H9 (cell line): Measurements from ENCODE around the gene YEATS2. TPM values are rescaled to one million over a fixed set of nuclear protein-coding genes. Genes with fewer than 3 reads are reported as not detected.

Source experiments
- DNase-seq: peaks from one replicate; pipeline ENCODE4 v3.0.0-alpha.2; 2017
- H2AFZ ChIP-seq: one replicate; pipeline ENCODE4 v1.6.1; 2013; ENCODE audit warnings: mild to moderate bottlenecking, low read length, control low read depth, moderate library complexity
- H2AK5ac ChIP-seq: 2 replicates; pipeline ENCODE4 v1.6.1; 2013; ENCODE audit warnings: low read length, control low read depth, mixed read lengths; ENCODE audit not compliant: insufficient read length
- H2BK120ac ChIP-seq: one replicate; pipeline ENCODE4 v1.6.1; 2013; ENCODE audit warnings: low read depth, mild to moderate bottlenecking, low read length, control low read depth, inconsistent platforms; ENCODE audit not compliant: poor library complexity, severe bottlenecking
- H2BK12ac ChIP-seq: 2 replicates; pipeline ENCODE4 v1.6.1; 2013; ENCODE audit warnings: low read length, control low read depth, mixed read lengths, low read depth; ENCODE audit not compliant: insufficient read length
- H2BK15ac ChIP-seq: 2 replicates; pipeline ENCODE4 v1.6.1; 2013; ENCODE audit warnings: low read depth, low read length, control low read depth
- H2BK20ac ChIP-seq: one replicate; pipeline ENCODE4 v1.6.1; 2013; ENCODE audit warnings: low read depth, mild to moderate bottlenecking, low read length, control low read depth, inconsistent platforms; ENCODE audit not compliant: poor library complexity, severe bottlenecking
- H2BK5ac ChIP-seq: 2 replicates; pipeline ENCODE4 v1.6.1; 2013; ENCODE audit warnings: low read length, control low read depth, mixed read lengths; ENCODE audit not compliant: insufficient read length
- H3K14ac ChIP-seq: 2 replicates; pipeline ENCODE4 v1.6.1; 2013; ENCODE audit warnings: low read length, control low read depth; ENCODE audit not compliant: insufficient read depth
- H3K18ac ChIP-seq: 2 replicates; pipeline ENCODE4 v1.6.1; 2013; ENCODE audit warnings: low read depth, mild to moderate bottlenecking, mixed read lengths, low read length, control low read depth; ENCODE audit not compliant: insufficient read length
- H3K23ac ChIP-seq: 2 replicates; pipeline ENCODE4 v1.6.1; 2013; ENCODE audit warnings: low read length, control low read depth, mixed read lengths, low read depth; ENCODE audit not compliant: insufficient read length
- H3K23me2 ChIP-seq: 2 replicates; pipeline ENCODE4 v1.6.1; 2013; ENCODE audit warnings: low read depth, mild to moderate bottlenecking, mixed read lengths, low read length, control low read depth; ENCODE audit not compliant: insufficient read length, poor library complexity, severe bottlenecking
- H3K27ac ChIP-seq: 2 replicates; pipeline ENCODE4 v1.5.1; 2013; ENCODE audit warnings: low read length, control low read depth, mixed read lengths, low read depth; ENCODE audit not compliant: insufficient read length
- H3K27me3 ChIP-seq: 2 replicates; pipeline ENCODE4 v1.6.1; 2013; ENCODE audit warnings: low read length, control low read depth, inconsistent platforms; ENCODE audit not compliant: insufficient read depth
- H3K4ac ChIP-seq: 2 replicates; pipeline ENCODE4 v1.6.1; 2013; ENCODE audit warnings: low read depth, mild to moderate bottlenecking, control low read depth, inconsistent platforms, low read length, moderate library complexity
- H3K4me1 ChIP-seq: 2 replicates; pipeline ENCODE4 v1.6.1; 2013; ENCODE audit warnings: low read length, control low read depth, inconsistent platforms; ENCODE audit not compliant: insufficient read depth
- H3K4me2 ChIP-seq: 2 replicates; pipeline ENCODE4 v1.6.1; 2013; ENCODE audit warnings: low read length, control low read depth, mixed read lengths; ENCODE audit not compliant: insufficient read length, insufficient read depth
- H3K56ac ChIP-seq: 2 replicates; pipeline ENCODE4 v1.6.1; 2013; ENCODE audit warnings: low read depth, mild to moderate bottlenecking, mixed read lengths, low read length, control low read depth; ENCODE audit not compliant: insufficient read length
- H3K79me1 ChIP-seq: 2 replicates; pipeline ENCODE4 v1.6.1; 2013; ENCODE audit warnings: low read depth, mild to moderate bottlenecking, moderate library complexity, low read length, control low read depth, inconsistent platforms; ENCODE audit not compliant: insufficient read depth, poor library complexity, severe bottlenecking
- H3K79me2 ChIP-seq: 2 replicates; pipeline ENCODE4 v1.6.1; 2013; ENCODE audit warnings: low read length, control low read depth, inconsistent platforms; ENCODE audit not compliant: insufficient read depth
- H3K9ac ChIP-seq: 2 replicates; pipeline ENCODE4 v1.6.1; 2013; ENCODE audit warnings: low read length, control low read depth, mixed read lengths; ENCODE audit not compliant: insufficient read length; ENCODE audit errors: extremely low read depth
- H3K9me3 ChIP-seq: one replicate; pipeline ENCODE4 v1.6.1; 2013; ENCODE audit warnings: low read depth, low read length, inconsistent platforms; ENCODE audit not compliant: control insufficient read depth
- H3T11ph ChIP-seq: one replicate; pipeline ENCODE4 v1.6.1; 2013; ENCODE audit warnings: mild to moderate bottlenecking, low read length, control low read depth, inconsistent platforms
- H4K20me1 ChIP-seq: one replicate; pipeline ENCODE4 v1.6.1; 2013; ENCODE audit not compliant: control insufficient read depth, insufficient read length, insufficient read depth
- H4K5ac ChIP-seq: 2 replicates; pipeline ENCODE4 v1.6.1; 2013; ENCODE audit warnings: low read depth, mild to moderate bottlenecking, mixed read lengths, low read length, control low read depth; ENCODE audit not compliant: insufficient read length
- H4K8ac ChIP-seq: replicated peaks from 2 replicates; pipeline ENCODE4 v1.6.1; 2013; ENCODE audit warnings: low read length, control low read depth, mixed read lengths, low read depth; ENCODE audit not compliant: insufficient read length
- H4K91ac ChIP-seq: 2 replicates; pipeline ENCODE4 v1.6.1; 2013; ENCODE audit warnings: low read depth, mild to moderate bottlenecking, moderate library complexity, mixed read lengths, low read length, control low read depth; ENCODE audit not compliant: insufficient read length
- H3K27ac Mint-ChIP-seq, 3 experiments: 2 replicates in 2 of 3; 3 replicates in 1 of 3; pipeline ENCODE4 v1.8.0; 2020 to 2021; ENCODE audit warnings: mixed read lengths in 3 of 3, mild to moderate bottlenecking in 1 of 3, moderate library complexity in 1 of 3
- H3K27me3 Mint-ChIP-seq: 2 replicates; pipeline ENCODE4 v1.8.0; 2021; ENCODE audit warnings: low read depth, mild to moderate bottlenecking, moderate library complexity, mixed read lengths
- H3K36me3 Mint-ChIP-seq, 3 experiments: 2 replicates in 2 of 3; 3 replicates in 1 of 3; pipeline ENCODE4 v1.8.0; 2020 to 2021; ENCODE audit warnings: low read depth in 3 of 3, mixed read lengths in 3 of 3; ENCODE audit not compliant: insufficient read depth in 1 of 3
- H3K4me1 Mint-ChIP-seq, 2 experiments: 2 replicates each; pipeline ENCODE4 v1.8.0; 2020; ENCODE audit warnings: mixed read lengths in 2 of 2
- H3K4me3 Mint-ChIP-seq, 2 experiments: 2 replicates in 1 of 2; 3 replicates in 1 of 2; pipeline ENCODE4 v1.8.0; 2020 to 2021; ENCODE audit warnings: mild to moderate bottlenecking in 2 of 2, mixed read lengths in 2 of 2, moderate library complexity in 1 of 2
- H3K9me3 Mint-ChIP-seq, 2 experiments: 2 replicates in 1 of 2; 3 replicates in 1 of 2; pipeline ENCODE4 v1.8.0; 2020; ENCODE audit warnings: mild to moderate bottlenecking in 2 of 2, mixed read lengths in 2 of 2, moderate library complexity in 1 of 2
- WGBS: extraction: QIAGEN DNeasy Blood & Tissue Kit; methylation state at CpG from one replicate; pipeline ENCODE4 v1.1.7; 2013; ENCODE audit warnings: missing lambda C conversion rate, low lambda C conversion rate, mixed read lengths; ENCODE audit not compliant: insufficient read length; ENCODE audit errors: extremely low coverage; 5-methylcytosine and 5-hydroxymethylcytosine counted together
- total RNA-seq: library from RNA; stranded (reverse); gene quantifications from 2 replicates; pipeline ENCODE4 v1.2.1, GENCODE V29; 2021
- TF ChIP-seq, protein P1 (sequence below): fragments of 200-600 bp; sonication (generic); conservative IDR thresholded peaks from 3 replicates; pipeline ENCODE4 v1.8.0; 2021; ENCODE audit warnings: antibody characterized with exemption, mild to moderate bottlenecking

The YEATS2 gene
- total RNA-seq, 1 experiment from 2014 or later: 40.3 TPM

DNA sequence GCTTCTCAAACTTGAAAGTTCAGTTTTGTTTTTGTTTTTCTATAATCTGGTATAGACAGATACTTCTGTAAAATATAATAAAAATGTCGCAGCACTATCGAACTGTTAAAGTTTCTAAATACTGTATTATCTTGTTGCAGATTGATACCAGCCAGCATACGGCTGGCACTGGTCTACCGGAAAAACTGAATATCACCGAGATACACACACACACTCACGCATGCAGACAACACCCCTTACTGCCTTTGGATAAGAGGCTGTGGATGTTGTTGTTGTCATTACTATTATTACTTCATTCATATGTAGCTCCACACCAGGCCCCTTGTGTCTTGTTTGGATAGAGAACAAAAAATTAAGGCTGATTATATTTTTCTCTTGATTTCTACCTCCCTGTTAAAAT is 95.4 kb downstream of the YEATS2 start:
- no peak overlapping the region for H3K9ac ChIP-seq
- no peaks in the 10 kb centered on the region; the same call in 1 of the 2 replicates for H3K27me3 Mint-ChIP-seq
- no peak overlapping the region for H2BK120ac ChIP-seq
- H3K27ac Mint-ChIP-seq: 0 out of 7 replicates have a peak overlapping the region, but pooled peaks of 1 of the 3 experiments have one; percentile 14
- H3K4me1 Mint-ChIP-seq: no peaks in the 10 kb centered on the region
- no peaks in the 10 kb centered on the region for H3K23me2 ChIP-seq
- no peaks in the 10 kb centered on the region for H3K9me3 Mint-ChIP-seq
- no peaks in the 10 kb centered on the region for H4K20me1 ChIP-seq
- peaks cover 25 to 78% (median 75%) of the 10 kb centered on the region in 3 experiments for H3K36me3 Mint-ChIP-seq
- no peak overlapping the region for H2BK5ac ChIP-seq
- no peaks in the 10 kb centered on the region for H3K4me1 ChIP-seq
- H3K79me2 ChIP-seq: no peaks in the 10 kb centered on the region
- H2AK5ac ChIP-seq: no peak overlapping the region
- no peak overlapping the region for H4K91ac ChIP-seq
- no peak overlapping the region for H3K4me3 Mint-ChIP-seq
- H2BK15ac ChIP-seq: no peak overlapping the region
- no peak overlapping the region for H4K8ac ChIP-seq
- no peak overlapping the region for H3T11ph ChIP-seq
- no peak overlapping the region for H3K4me2 ChIP-seq
- no peak overlapping the region for H3K56ac ChIP-seq
- no peak overlapping the region for H3K27ac ChIP-seq
- no peak overlapping the region for H3K4ac ChIP-seq
- H4K5ac ChIP-seq: no peak overlapping the region
- H3K18ac ChIP-seq: no peak overlapping the region
- no peak overlapping the region for H2BK12ac ChIP-seq
- H3K79me1 ChIP-seq: no peaks in the 10 kb centered on the region
- H2BK20ac ChIP-seq: no peak overlapping the region
- H3K14ac ChIP-seq: no peak overlapping the region
- no peak overlapping the region for H3K23ac ChIP-seq
- no peaks in the 10 kb centered on the region for H3K27me3 ChIP-seq
- TF ChIP-seq, protein P1, sequence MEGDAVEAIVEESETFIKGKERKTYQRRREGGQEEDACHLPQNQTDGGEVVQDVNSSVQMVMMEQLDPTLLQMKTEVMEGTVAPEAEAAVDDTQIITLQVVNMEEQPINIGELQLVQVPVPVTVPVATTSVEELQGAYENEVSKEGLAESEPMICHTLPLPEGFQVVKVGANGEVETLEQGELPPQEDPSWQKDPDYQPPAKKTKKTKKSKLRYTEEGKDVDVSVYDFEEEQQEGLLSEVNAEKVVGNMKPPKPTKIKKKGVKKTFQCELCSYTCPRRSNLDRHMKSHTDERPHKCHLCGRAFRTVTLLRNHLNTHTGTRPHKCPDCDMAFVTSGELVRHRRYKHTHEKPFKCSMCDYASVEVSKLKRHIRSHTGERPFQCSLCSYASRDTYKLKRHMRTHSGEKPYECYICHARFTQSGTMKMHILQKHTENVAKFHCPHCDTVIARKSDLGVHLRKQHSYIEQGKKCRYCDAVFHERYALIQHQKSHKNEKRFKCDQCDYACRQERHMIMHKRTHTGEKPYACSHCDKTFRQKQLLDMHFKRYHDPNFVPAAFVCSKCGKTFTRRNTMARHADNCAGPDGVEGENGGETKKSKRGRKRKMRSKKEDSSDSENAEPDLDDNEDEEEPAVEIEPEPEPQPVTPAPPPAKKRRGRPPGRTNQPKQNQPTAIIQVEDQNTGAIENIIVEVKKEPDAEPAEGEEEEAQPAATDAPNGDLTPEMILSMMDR: no peak
- no peak for DNase-seq
- no CpG with 5 or more reads among the region's 6 CpGs for WGBS
- H2AFZ ChIP-seq: no peak overlapping the region
- H3K9me3 ChIP-seq: no peaks in the 10 kb centered on the region
